PC-9 (cell line): ENCODE data around the gene TMEM117.

Experiments
- CTCF ChIP-seq: fragments of 200-600 bp; sonication (generic); conservative IDR thresholded peaks from 2 replicates; pipeline ENCODE4 v1.6.1; 2017; ENCODE audit warnings: mixed run types, antibody characterized with exemption, mild to moderate bottlenecking, moderate library complexity
- EZH2 ChIP-seq: fragments of 200-600 bp; sonication (generic); IDR thresholded peaks from 2 replicates; pipeline ENCODE4 v1.8.0; 2017; ENCODE audit warnings: antibody characterized with exemption, low read depth

DNA sequence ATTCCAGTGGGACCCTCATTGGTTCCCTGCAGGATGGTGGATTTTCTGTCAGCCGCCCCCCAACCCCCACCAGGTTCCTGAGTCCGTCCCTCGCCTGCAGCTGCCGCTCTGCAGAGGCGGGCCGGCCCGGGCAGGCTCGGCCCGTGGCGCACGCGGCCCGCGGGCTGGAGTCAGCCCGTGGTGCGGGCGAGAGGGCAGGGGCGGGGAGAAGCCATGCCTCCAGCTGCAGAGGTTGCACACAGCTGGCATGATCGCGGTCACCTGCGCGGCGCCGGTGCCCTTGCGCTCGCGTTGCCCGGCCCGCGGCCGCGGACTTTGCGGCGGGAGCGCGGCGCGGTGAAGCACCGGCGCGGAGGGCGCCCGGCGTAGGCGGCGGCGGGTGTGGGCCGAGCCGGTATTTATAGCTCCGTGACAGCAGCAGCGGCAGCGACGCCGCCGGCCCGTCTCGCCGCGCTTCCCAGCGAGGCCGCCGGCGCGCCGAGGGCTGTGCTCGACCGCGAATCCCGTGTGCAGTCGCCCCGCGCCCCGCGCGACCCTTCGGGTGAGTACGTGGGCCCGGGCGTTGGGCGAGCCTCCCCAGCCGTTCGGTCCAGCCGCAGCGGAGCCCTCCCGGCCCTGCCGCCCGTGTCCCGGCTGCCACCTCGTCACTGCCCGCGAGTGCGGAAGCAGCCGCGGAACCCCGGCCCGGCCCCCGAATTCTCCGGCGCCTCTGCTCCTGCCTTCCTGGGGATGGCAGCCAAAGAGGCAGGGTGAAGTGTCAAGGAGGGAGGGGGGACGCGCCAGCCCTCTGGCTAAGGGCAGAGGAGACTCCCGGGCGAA, at the start of gene TMEM117:
- TF ChIP-seq EZH2, result no peak
- TF ChIP-seq CTCF, result no peak
